Measurements from ENCODE around the gene PTPRM. TPM values are rescaled to one million over a fixed set of nuclear protein-coding genes. Genes with fewer than 3 reads are reported as not detected.

The PTPRM gene
- total and polyA plus RNA-seq, 2 of the 4 experiments (the other 2 are of a cell fraction): 28.3 to 51.2 TPM

- Histone ChIP-seq H3K9me1 (ENCODE audit: insufficient read depth, low read length) (no peaks in the 10 kb centered on the region), H2AK5ac (ENCODE audit: low read depth, low read length) (no peak overlapping the region), H3K4me3 (ENCODE audit: insufficient read depth, low read depth, low read length) (no peak overlapping the region), H3K4me2 (ENCODE audit: low read depth, low read length) (no peak overlapping the region), H2BK20ac (ENCODE audit: low read depth, low read length) (no peak overlapping the region), H3K27me3 (ENCODE audit: control insufficient read depth, insufficient read depth, low read length) (no peaks in the 10 kb centered on the region), H4K91ac (ENCODE audit: insufficient read depth, low read depth, low read length) (no peak overlapping the region), H3K4ac (ENCODE audit: low read depth, low read length) (no peak overlapping the region), H4K8ac (ENCODE audit: low read depth in 2 of 2, low read length in 2 of 2) (no peak overlapping the region), H4K20me1 (ENCODE audit: insufficient read depth, low read length) (0 out of 2 replicates have a peak, but pooled peaks cover 4% of the 10 kb centered on the region), H3K79me1 (ENCODE audit: low read depth in 1 of 2, low read length in 2 of 2) (peaks cover 4 to 24% of the 10 kb centered on the region in 2 experiments; a peak in 3 of 4 replicates), H4K5ac (ENCODE audit: low read depth, low read length) (no peak overlapping the region), H2AFZ (replicated peaks; ENCODE audit: low read length, poor library complexity) (no peak overlapping the region), H2BK15ac (ENCODE audit: low read depth, low read length) (no peak overlapping the region), H3K4me1 (ENCODE audit: control insufficient read depth, insufficient read depth, low read length) (no peaks in the 10 kb centered on the region), H3K9me3 (ENCODE audit: control insufficient read depth, insufficient read depth, low read length) (peaks cover 4% of the 10 kb centered on the region), H3K27ac (ENCODE audit: insufficient read depth, low read length) (no peak overlapping the region), H3K9ac (ENCODE audit: low read depth, low read length) (no peak overlapping the region), H2BK5ac (ENCODE audit: low read depth, low read length, poor library complexity, severe bottlenecking) (no peak overlapping the region), H3K56ac (ENCODE audit: extremely low read depth, insufficient read depth, low read length) (no peak overlapping the region), H3K23ac (ENCODE audit: low read depth, low read length) (no peak overlapping the region), H3K18ac (ENCODE audit: low read depth, low read length) (no peak overlapping the region), H3K36me3 (ENCODE audit: control insufficient read depth, insufficient read depth, low read length) (no peaks in the 10 kb centered on the region), H2AK9ac (replicated peaks; ENCODE audit: low read depth, low read length, poor library complexity) (no peak overlapping the region), H3K14ac (replicated peaks; ENCODE audit: low read depth, low read length) (no peak overlapping the region), H2BK120ac (ENCODE audit: low read depth, low read length) (no peak overlapping the region)
- dilution Hi-C loops (cut with HindIII; ENCODE audit: low sequenced_read_pairs, unreplicated experiment) (no loop called here), intact Hi-C loops (cut with micrococcal nuclease) (no loop called here), in situ Hi-C loops (cut with MboI; ENCODE audit: low sequenced_read_pairs) (no loop called here)
- no TSS peak for BruUV-seq (replicated peaks)
- ATAC-seq (ENCODE audit: low read depth) (no peak), DNase-seq (no peak)
- CTCF ChIA-PET: no interaction called here
- POLR2A ChIA-PET (ENCODE audit: unreplicated experiment): no interaction called here
- TF ChIP-seq USF2 (IDR thresholded peaks at IDR 0.05; ENCODE audit: low read depth, low read length): no peak
- no peak for TF ChIP-seq MXI1 (IDR thresholded peaks at IDR 0.05; ENCODE audit: borderline replicate concordance, low read depth, low read length)
- TF ChIP-seq MAZ (IDR thresholded peaks at IDR 0.05; ENCODE audit: borderline replicate concordance, low read depth, low read length): no peak
- WGBS, 2 experiments (ENCODE audit: extremely low coverage in 2 of 2, insufficient read length in 1 of 2): no CpG with 5 or more reads among the region's 1 CpG
These were observed 78.6 kb downstream of the PTPRM start for GRCh38 chr18:7645756-7646155.
